ENCODE data around the gene GINS2. TPM values are rescaled to one million over a fixed set of nuclear protein-coding genes. Genes with fewer than 3 reads are reported as not detected.

The GINS2 gene
- total and polyA plus RNA-seq, 8 donors, result 0.87 to 3.6 (median 2.0) TPM; not detected in 1

DNA sequence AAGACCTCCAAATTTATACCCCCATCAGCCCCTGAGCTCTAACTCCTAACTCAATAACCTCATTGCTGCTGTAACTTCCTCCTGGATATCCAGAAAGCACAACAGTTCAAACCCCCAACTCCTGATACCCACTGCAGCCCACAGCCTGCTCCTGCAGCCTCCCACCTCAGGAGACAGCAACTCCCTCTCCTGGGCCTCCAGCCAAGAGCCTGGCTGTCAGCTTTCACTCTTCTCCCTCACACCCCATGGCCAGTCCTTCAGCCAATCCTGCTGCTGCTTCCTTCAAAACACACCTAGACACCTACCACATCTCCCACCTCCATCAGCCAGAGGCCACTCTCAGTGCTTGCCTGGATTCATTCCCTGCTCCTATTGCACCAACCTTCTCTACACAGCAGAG is 5.4 kb downstream of the GINS2 start:
- peaks cover 2 to 23% (median 7%) of the 10 kb centered on the region in 4 donors for H3K4me1 ChIP-seq
- H3K27ac ChIP-seq, result no peak overlapping the region
- peaks cover 0 to 9% (median 2%) of the 10 kb centered on the region in 4 donors for H3K36me3 ChIP-seq
- no peak for DNase-seq
- no peak overlapping the region for H3K4me3 ChIP-seq
- no peak for TF ChIP-seq POLR2AphosphoS5 (IDR thresholded peaks at IDR 0.05)
- TF ChIP-seq POLR2A (IDR thresholded peaks at IDR 0.05), result no peak
- no peak for TF ChIP-seq EP300 (IDR thresholded peaks at IDR 0.05)
- TF ChIP-seq, protein P1, sequence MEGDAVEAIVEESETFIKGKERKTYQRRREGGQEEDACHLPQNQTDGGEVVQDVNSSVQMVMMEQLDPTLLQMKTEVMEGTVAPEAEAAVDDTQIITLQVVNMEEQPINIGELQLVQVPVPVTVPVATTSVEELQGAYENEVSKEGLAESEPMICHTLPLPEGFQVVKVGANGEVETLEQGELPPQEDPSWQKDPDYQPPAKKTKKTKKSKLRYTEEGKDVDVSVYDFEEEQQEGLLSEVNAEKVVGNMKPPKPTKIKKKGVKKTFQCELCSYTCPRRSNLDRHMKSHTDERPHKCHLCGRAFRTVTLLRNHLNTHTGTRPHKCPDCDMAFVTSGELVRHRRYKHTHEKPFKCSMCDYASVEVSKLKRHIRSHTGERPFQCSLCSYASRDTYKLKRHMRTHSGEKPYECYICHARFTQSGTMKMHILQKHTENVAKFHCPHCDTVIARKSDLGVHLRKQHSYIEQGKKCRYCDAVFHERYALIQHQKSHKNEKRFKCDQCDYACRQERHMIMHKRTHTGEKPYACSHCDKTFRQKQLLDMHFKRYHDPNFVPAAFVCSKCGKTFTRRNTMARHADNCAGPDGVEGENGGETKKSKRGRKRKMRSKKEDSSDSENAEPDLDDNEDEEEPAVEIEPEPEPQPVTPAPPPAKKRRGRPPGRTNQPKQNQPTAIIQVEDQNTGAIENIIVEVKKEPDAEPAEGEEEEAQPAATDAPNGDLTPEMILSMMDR (IDR thresholded peaks at IDR 0.05), result no peak
- no peaks in the 10 kb centered on the region for H3K9me3 ChIP-seq
- H3K27me3 ChIP-seq, result peaks cover 0 to 4% (median 0%) of the 10 kb centered on the region in 3 donors
- intact Hi-C loops (cut with DNase I; ENCODE audit: low total_unique reads), result no loop called here

DNA sequence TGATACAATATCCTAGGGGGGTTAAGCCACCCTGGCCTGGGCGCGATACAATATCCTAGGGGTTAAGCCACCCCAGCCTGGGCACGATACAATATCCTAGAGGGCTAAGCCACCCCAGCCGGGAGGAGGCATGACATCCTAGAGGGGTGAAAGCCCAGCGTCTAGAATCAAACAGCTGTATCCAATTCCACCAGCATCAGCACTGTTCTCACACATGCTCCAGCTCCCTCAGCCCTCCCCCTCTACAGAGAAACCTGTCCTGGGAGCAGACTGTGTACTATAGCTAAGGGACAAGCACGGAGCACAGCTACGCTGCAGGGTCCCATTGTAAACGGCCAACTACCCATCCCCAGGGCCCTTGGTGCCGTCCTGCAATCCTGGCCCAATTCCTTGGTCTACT is 6.2 kb downstream of the GINS2 start:
- intact Hi-C loops (cut with DNase I; ENCODE audit: low total_unique reads), result no loop called here
- 79 to 94% (median 85%) methylated on average over 9 of the region's 9 CpGs for WGBS, 5 donors
- no peak for DNase-seq
- peaks cover 0 to 17% (median 4%) of the 10 kb centered on the region in 4 donors for H3K36me3 ChIP-seq
- TF ChIP-seq POLR2AphosphoS5 (IDR thresholded peaks at IDR 0.05) (no peak), EP300 (IDR thresholded peaks at IDR 0.05) (no peak), POLR2A (IDR thresholded peaks at IDR 0.05) (no peak)
- TF ChIP-seq, protein P1 (IDR thresholded peaks at IDR 0.05), result no peak
- H3K27ac ChIP-seq, result no peak overlapping the region
- peaks cover 0 to under 1% (median 0%) of the 10 kb centered on the region in 3 donors for H3K27me3 ChIP-seq
- no peak overlapping the region for H3K4me3 ChIP-seq
- peaks cover 0 to 15% (median 2%) of the 10 kb centered on the region in 4 donors for H3K4me1 ChIP-seq
- no peaks in the 10 kb centered on the region for H3K9me3 ChIP-seq

DNA sequence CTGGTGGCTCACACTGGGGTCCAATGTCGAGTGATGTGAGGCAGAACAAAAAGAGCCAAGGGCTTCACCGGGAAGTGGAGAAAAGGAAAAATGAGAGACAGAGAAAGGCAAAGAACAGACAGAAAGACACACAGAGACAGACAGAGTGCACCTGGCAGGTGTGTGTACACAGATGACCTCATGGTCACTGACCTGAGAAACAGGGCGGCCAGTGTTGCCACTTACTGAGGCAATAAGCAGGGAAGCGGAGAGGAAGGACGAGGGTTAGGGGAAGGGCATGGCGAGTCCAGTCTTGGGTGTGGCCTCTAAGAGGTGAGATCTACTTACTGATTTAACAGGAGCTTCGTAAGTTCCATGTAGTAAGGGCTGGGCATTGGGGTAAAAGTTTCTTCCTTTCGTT is 7.5 kb downstream of the GINS2 start:
- WGBS, 5 donors, result 70 to 85% (median 81%) methylated on average over 8 of the region's 8 CpGs
- DNase-seq, result no peak
- Histone ChIP-seq H3K27ac (no peak overlapping the region), H3K36me3 (peaks cover 0 to 30% (median 12%) of the 10 kb centered on the region in 4 donors), H3K9me3 (no peaks in the 10 kb centered on the region), H3K4me1 (peaks cover 0 to 13% (median 2%) of the 10 kb centered on the region in 4 donors), H3K27me3 (no peaks in the 10 kb centered on the region), H3K4me3 (no peak overlapping the region)
- intact Hi-C loops (cut with DNase I; ENCODE audit: low total_unique reads), result no loop called here
- TF ChIP-seq POLR2AphosphoS5 (IDR thresholded peaks at IDR 0.05) (no peak), EP300 (IDR thresholded peaks at IDR 0.05) (no peak)
- TF ChIP-seq, protein P1 (IDR thresholded peaks at IDR 0.05), result no peak

DNA sequence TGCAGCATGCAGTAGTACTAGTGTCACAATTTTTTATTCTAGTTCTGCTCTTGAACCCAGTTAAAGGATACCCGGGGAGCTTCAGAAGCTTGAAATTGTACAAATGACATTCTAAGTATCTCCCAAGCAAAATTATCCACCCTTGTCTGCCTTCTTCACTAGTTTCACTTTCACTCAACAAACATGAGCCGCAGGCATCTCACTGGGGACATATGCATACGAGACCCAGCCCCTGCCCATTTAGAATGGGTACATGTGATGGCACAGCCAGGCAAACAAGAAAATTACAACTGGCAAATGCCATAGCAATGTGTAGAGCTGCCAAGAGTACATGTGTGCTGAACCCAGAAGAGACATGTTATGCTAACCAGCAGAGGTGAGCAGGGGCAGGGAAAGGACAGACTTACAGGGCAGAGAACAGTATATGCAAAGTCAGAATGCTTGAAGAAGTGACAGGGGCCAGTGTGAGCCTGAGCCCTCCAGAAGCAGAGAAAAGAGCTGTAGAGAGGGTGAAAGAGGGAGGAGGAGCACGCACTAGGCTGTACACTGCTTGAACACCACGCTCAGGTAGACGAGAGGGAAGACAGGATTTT is 8.3 kb downstream of the GINS2 start:
- intact Hi-C loops (cut with DNase I; ENCODE audit: low total_unique reads), result no loop called here
- peaks cover 0 to 38% (median 14%) of the 10 kb centered on the region in 4 donors for H3K36me3 ChIP-seq
- H3K9me3 ChIP-seq, result no peaks in the 10 kb centered on the region
- H3K4me3 ChIP-seq, result no peak overlapping the region
- WGBS, 5 donors, result 69 to 82% (median 79%) methylated on average over 6 of the region's 6 CpGs
- H3K4me1 ChIP-seq, result peaks cover 0 to 13% (median 2%) of the 10 kb centered on the region in 4 donors
- TF ChIP-seq EP300 (IDR thresholded peaks at IDR 0.05) (no peak), POLR2A (IDR thresholded peaks at IDR 0.05) (no peak), POLR2AphosphoS5 (IDR thresholded peaks at IDR 0.05) (no peak)
- TF ChIP-seq, protein P1 (IDR thresholded peaks at IDR 0.05), result no peak
- DNase-seq, result no peak
- no peak overlapping the region for H3K27ac ChIP-seq
- no peaks in the 10 kb centered on the region for H3K27me3 ChIP-seq

Data from stomach (tissue), 9 donors.